DMS114 treated with DMSO at 0.1 percent for 48 hours (cell line): ENCODE data around the gene CSPG4.
"Not testable (repeated sequence)": the region's sequence is repeated elsewhere in the genome, so short reads cannot be mapped to it uniquely, and the experiment has no call there.

Source experiments
- DNase-seq: peaks from one replicate; lab custom pipeline; 2025; ENCODE audit not compliant: unreplicated experiment; lab: John Stamatoyannopoulos, UW

CSPG4 gene

DNA sequence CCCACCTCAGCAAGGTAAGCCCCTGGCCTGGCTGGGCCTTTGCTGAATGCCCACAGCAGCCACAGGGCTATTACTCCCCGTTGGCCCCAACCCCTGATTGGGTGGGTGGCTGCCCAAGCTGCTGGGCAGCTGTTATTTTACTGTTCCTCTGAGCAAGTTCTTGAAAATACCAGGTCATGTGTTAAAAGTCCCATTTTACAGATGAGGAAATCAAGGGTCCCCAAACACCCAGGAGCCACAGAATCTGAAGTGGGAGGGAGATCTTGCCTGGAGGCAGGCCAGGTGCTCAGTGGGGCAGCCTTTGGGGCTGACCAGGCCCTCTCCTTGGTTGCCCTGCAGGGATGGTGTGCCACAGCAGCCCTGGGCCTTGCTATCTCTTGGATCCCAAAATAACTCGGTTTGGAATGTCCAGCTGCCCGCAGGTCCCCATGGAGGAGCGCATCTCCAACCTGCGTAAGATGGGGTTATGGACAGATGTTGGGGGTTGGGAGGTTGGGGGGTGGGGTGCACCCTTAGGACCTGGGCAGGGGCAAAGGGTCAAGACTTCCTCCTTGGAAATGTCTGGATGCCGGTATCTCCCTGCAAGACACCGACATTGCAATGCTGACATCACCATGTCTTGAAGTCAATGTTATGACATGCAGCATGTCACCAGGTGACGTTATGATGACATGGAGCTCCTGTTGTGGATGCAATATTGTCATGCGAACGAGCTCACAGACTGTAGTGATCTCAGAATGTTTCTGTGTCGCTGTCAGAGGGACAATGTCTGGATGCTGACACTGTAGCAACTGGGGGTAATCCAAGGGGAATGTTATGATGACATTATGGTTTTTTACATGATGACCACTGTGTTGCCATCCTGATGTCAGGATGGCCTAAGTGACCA, 13.3 kb upstream of the CSPG4 start:
- DNase-seq: no peak

DNA sequence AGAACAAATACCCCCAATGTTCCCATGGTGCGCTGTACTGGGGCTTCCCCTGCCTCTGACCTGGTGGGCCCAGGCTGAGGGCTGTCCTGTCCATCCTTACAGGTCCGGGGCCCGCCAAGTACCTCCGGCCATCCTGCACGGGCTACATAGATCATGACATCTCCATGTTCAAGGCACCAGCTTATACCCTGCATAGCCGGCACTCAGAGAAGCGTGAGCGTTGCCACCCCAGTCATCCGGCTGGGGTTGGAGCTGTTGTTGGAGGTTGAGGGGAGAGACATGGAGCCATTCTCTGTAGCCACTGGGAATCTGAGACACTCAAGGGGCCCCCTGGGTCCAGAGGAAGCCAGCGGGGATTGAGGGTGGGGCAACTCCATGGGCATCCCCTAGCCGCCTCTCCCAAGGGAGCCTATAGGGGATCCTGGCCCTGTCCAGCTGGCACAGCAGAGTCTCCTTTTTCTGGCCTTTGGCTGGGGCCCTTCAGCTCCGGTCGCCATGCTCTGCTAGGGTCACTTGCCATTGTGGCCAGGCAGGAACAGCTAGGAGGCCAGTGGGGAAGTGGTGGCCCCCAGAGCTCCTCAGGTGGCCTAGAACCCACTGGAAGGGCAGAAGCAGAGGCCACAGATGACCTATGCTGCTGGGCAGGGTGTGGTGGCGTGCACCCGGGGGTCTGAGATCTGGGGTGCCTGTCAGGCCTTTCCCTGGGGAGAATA, 12.5 kb upstream of the CSPG4 start:
- DNase-seq: no peak

DNA sequence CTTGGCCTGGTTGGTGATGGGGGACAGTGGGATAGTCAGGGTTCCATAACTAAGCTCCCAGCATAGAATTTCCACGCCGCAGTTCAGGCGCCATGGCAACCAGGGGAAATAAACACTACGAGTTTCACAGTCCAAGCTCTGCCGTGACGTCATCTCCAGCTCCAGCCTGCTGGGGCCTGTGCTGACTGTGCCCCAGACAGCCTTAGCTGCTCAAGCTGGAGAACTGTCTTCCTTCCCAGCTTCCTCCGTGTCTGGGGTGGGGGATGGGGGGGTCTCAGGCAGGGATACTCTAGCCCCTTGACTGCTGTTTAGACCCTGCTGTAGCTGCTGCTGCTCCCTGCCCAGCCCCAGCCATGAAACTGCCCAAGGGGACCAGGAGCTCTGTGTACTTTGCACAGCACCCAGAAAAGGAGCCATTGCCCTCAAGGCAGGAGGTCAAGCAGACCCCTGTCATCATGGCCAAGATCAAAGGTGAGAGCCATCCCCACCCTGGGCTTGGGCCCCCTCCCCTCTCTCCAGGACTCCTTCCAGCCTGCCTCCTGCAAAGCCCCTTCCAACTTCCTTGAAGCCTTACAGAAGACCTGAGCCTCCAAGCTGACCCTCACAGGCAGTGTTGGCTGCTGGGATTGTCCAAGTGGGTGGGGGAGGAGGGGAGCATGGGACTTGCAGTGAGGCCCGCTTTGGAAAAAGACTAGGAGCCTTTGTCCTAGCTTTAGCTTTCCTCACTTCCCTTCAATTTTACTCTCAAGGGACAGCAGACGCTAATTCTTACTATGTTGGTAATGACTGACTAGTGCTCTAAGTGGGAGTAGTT, 11.4 kb upstream of the CSPG4 start:
- DNase-seq: no peak

DNA sequence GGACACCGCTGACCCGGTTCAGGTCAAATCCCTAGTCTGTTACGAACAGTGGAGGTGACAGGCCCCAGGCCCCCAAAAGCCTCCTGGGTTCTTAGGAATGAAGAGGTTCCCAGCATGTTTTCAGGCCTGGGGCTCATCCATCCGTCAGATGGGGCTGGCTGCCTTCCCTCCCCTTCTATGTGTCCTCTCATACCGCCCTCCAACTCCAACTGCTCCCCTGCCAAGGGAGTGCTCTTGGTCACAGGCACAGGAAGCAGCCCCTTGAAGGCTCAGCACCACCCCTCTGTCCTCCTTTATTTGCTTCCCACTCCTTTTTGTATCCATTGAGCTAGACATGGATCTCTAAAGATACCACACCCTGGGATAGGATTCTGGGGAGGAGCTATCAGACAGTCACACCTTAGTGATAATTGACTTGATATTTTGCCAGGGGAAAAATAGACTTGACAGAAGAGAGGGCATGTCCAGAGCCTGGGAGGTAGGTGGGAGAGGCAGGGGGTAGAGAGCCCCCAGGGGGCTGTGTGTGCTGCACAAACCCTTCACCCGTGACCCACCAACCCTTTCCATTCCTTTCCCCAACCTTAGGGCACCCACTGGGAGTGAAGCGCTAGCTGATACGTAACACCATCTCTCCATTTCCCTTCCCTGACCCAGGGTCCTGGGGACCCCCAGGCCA, 10.7 kb upstream of the CSPG4 start:
- no peak for DNase-seq

DNA sequence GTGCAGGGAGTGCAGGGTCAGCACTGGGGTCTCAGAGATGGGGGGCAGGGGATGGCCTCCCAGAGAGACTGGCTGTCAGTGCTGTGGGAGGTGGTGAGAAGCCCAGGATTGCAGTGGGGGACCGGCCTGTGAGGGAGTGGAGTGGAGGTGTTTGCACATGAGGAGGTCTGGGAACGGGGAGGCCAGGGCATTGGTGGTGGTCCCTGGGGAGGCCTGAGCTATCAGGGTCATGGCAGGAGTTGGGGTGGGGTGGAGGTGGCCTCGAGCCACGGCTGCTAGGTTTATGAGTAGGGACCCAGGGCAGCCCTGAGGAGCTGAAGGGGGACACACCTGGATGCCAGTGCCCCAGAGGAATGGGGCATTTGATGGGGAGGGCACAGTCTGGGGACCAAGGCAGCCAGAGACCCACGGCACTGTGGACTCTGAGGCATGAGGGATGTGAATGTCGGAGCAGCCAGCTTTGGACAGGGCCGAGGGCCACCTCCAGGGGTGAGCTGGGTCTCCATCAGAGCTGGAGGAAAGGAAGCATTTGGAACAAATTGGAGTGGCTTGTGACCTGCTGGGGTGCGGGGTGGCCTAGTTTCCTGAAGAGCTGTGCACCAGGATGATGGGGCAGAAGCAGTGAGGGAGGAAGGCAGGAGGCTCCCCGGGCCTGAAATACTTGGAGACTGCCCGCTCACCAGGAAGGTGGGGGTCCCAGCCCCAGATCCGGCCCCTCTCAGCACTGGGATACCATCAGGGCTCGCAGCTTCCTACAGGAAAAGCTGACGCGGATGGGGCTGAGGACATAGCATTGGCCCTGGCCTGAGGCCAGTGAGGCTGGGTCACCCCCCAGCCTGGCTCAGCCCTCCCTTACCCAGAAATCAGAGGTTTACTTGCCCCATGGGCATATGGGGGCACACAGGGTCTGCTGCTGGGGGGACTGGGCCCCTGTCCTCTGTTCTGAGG, 9.5 kb upstream of the CSPG4 start:
- DNase-seq: no peak

DNA sequence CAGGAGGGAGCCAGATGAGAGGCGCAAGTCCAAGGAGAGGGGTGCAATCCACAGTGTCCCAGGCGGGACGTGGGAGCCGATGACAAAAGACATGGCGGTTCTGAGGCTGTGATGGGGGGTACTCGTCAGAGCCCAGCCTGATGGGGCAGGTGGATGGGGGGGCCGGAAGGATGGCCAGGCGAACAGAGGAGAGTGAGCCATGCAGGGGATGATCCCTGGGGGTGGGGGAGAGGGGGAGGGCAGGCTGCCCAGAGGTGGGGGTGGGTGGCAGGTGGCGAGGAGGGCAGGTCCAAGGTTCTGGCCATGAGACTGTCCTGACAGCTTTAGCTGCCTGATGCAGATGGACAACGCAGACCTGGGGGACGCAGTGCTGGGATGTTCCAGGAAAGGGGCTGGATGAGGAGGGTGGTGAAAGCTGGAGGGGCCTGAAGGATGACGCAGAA, 8.9 kb upstream of the CSPG4 start:
- no peak for DNase-seq

DNA sequence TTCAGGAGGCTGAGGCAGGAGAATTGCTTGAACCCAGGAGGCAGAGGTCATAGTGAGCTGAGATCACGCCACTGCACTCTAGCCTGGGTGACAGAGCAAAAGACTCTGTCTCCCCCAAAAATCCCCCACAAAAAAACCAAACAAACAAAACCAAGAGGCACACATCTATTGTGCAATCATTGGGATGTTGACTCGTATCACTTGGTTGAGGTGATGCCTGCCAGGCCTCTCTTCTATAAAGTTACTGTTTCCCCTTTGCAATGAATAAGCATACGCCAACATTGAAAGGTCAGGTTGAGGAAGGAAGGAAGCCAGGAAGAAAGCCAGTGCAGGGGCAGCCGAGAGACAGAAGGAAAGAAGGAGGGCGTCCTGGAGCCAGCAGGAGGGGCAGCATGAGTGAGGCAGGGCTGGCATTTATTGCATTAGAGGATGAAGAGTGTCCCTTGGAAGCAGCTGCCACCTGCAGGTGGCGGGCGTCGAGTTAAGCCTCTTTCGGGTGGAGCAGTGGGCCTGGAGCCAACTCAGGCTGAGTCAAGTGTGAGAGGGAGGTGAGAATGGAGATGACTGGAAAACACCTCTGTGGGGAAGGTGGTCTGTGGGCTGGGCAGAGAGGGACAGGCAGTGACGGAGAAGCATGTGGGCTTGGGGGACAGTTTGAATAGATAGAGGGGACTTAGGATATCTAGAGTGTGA, 8.3 kb upstream of the CSPG4 start:
- no peak for DNase-seq

DNA sequence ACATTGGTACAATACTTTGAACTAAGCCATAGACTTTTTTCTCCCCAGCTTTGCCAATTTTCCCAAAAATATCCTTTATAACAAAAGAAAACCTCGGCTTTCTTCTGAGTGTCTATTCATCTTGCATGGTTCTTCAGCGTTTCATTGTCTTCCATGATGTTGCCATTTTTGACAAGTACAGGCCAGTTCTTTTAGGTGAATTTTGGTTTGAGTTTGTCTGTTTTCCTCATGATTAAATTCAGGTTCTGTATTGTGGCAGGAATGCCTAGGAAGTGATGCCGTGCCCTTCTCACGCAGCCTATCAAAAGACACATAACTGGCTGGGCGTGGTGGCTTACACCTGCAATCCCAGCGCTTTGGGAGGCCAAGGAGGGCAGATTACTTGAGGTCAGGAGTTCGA, 7.6 kb upstream of the CSPG4 start:
- no peak for DNase-seq

DNA sequence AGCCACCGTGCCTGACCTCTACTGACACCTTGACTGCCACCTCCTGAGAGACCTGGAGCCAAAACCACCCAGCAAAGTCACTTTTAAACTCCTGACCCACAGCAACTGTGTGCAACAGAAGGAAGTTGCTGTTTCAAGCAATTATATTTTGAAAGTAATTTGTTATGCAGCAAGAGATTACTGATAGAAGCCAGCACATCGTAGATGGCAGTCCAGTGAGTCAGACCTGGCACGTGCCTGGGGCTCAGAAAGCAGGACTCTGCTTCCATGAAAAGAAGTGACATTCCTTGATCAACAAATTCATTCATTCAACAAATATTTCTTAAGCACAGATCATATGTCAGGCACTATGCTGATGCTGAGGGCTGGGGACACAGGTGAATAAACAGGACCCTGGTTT, 5.7 kb upstream of the CSPG4 start:
- no peak for DNase-seq

DNA sequence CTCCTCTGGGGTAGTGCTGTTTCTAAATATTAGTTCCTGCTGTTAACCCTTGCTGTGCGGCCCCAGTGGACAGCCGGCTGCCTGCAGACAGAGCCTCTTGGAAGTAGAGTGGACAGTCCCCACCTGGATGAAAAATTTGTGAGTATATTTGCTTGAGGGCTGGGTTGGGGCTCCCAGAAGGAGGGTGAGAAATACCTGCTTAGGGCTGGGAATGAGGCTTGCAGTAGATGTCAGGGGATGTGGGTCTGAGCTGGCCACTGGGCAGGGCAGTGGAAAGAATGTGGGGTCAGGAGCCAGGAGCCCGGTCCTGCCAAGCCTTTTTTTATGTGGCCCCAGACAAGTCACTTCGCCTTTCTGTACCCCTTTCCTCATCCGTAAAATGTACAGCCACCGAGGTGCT, 4.4 kb upstream of the CSPG4 start:
- not testable (repeated sequence) for DNase-seq

DNA sequence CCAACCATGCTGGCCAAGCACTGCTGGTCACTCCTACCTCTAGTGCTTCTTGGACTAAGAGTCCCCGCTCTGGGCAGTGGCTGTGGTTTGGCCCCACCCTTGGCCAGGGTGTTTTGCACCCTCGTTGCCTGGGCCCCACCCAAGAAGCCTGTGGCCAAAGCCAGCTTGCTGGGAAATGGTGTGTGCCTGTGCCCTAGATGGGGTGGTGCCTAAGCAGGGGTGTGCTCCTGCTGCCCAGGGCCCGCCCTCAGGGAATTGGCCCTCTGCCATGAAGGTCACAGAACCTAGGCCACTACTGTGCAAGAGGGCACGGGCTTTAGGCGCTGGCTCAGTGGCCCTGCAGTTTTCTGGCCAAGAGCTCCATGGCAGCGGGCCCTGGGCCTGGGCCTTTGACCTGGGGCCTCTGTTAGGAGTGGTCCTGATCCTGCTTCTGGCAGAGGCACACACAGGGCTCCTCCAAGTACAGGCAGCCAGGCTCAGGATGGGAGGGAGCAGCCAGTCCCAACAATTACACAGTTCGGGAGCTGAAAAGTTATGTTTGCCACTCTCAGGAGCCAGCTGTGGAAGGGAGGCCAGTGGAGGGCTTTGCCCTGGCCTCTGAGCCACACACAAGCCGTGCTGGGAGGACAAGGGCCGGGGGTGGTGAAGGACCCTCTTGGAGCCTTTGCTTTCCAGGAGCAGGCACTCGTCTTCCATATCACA, 3.8 kb upstream of the CSPG4 start:
- DNase-seq: not testable (repeated sequence)

DNA sequence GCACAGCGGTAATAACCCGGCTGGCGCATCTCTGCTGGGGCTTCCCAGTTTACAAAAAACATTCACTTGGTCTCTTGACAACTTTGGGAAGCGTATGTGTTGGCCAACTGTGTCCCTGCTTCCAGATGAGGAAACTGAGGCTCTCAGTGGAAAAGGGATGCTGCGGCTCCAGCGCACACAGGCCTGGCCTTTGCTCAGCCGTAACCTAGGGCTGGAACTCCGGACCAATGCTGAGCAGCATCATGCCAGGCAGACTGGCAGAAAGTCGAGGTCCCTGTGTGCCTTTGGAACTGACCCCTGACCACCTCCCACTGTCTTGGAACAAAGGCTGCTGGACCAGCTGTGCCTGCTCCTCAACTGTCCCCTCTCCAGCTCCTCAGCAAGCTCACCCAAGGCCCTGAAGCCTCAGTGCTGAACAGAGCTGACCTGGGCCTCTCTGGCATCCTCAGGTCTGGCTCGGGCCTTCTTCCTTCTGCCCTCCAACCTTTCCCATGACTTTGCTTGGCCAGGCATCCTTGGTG, 2.7 kb upstream of the CSPG4 start:
- DNase-seq: not testable (repeated sequence)

DNA sequence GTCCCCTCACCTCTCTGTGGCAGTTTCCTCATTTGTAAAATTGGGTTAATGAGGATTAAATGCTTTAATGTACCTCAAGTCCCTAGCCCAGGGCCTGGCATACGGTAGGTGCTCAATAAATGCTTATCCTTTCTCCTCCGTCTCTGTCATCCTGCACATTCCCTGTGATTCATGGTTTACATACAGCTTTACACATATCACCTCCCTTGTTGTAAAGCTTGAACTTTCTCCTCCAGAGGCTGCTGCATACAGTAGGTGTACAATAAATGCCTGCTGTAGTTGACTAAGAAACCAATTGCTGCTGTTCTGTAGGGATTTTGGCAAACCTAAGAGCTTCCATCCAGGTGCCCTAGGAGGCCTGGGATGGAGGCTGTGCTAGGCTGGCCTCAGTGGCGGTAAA, 1.5 kb upstream of the CSPG4 start:
- no peak for DNase-seq

DNA sequence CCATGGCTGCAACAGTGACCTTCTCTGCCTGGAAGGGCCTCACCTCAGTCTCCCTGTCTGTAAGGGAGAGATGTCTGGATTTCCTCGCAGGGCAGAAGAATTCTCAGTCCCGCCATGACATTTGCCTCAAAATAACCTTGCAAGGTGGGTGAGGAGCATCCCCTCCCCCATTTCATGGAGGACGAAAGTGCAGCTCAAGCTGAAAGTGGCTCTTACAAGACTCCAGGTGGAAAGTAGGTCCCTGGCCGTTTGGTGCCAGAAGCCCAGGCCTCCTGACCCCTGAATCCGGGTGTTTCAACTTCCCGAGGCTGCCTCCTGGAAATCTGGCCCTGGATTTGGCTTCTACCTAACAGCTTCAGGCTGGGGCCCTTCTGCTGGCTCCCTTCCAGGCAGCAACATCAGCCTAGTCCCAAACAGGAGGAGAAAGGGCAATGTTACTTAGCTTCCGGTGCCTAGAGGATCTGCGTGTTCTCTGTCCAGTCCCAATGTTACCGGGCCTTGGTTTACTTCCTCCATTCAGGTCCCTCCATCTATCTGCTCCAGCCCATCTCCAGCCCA, 769 bp upstream of the CSPG4 start:
- no peak for DNase-seq

DNA sequence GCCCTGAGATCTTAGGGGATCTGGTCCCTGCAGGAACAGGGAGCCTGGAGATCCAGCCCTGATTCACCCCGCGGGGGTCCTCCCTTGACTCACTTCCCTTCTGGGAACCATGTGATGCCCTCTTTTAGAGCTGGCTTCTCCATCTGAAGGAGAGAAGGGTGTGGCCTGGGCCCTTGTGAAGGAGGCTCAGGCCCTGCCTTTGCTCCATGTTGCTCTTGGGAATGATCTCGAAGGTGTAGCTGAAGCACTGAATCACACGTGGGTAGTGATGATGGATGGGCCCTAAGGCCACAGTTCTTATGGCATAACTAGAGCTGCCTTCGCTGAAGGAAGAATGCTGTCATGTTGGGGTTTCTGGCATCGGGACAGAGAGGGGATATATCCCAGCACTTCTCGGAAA, 1.2 kb downstream of the CSPG4 start:
- not testable (repeated sequence) for DNase-seq

DNA sequence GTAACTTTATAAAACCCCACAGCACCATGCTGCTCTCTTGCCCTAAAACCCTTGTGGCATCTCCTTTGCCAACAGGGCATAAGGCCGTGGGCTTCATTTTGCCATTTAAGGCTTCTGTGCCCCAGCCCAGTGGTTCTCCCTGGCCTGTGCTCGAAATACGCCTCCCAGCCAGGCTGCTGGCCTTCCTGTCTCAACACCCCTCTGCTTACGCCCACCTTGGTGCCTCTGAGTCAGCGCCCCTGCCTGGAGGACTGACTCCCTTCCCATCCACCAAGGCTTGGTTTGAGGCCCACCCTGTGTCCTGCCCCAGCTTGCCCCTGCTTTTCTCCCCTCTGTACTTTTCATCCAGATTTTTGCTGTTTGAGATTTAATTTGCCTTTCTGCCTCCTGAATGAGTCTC, 1.8 kb downstream of the CSPG4 start:
- not testable (repeated sequence) for DNase-seq

DNA sequence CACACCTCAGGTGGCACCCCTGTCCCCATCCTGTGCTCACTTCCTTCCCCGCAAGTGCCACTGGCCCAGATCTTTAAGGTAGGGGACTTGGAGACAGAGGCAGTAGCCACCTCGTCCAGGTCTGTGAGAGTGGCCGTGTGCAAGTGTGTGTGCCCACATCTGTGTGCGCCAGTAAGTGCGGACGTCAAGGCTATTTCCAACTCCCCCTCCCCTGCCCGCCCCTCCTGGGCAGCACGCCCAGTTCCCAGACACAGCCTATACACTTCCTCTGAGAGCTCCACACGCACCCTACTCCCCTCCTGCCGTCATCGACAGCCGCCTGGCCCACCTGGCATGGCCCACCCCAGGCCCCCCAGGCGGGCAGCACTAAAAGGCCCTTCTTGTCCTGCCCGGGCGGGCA, 3.2 kb downstream of the CSPG4 start:
- DNase-seq: not testable (repeated sequence)

DNA sequence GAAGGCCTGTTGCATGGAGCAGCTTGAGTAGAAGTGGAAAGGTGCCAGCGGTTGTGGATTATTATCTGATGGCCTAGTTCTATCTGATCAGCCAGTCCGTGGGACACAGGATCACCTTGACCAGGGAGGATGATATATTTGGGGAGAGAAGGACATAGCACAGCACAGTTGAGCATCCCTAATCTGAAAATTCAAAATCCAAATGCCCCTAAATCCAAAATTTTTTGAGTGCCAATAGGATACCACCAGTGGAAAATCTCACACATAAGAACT, 6.0 kb downstream of the CSPG4 start:
- DNase-seq: no peak
